Upper lobe of right lung (tissue), 1 donor: ENCODE results near the gene NTM. TPM values are rescaled to one million over a fixed set of nuclear protein-coding genes. Genes with fewer than 3 reads are reported as not detected.
"Not testable (repeated sequence)": the region's sequence is repeated elsewhere in the genome, so short reads cannot be mapped to it uniquely, and the experiment has no call there.

Experiments
- ATAC-seq: fragments of 200-7000 bp; cut with Tn5 transposase; one replicate; pipeline ENCODE4 v1.9.1; 2020; ENCODE audit warnings: mild to moderate bottlenecking, moderate library complexity
- DNase-seq: peaks from one replicate; pipeline ENCODE4 v3.0.0-alpha.2; 2020
- H3K27ac ChIP-seq: fragments of 200-600 bp; one replicate; pipeline ENCODE4 v1.8.0; 2022
- H3K27me3 ChIP-seq: fragments of 200-600 bp; one replicate; pipeline ENCODE4 v1.8.0; 2022; ENCODE audit warnings: mild to moderate bottlenecking
- H3K36me3 ChIP-seq: fragments of 200-600 bp; one replicate; pipeline ENCODE4 v1.8.0; 2022
- H3K4me1 ChIP-seq: fragments of 200-600 bp; one replicate; pipeline ENCODE4 v1.8.0; 2022
- H3K4me3 ChIP-seq: fragments of 200-600 bp; one replicate; pipeline ENCODE4 v1.8.0; 2022; ENCODE audit warnings: mild to moderate bottlenecking
- H3K9me3 ChIP-seq: fragments of 200-600 bp; one replicate; pipeline ENCODE4 v1.8.0; 2022
- intact Hi-C: fragments of 100-400 bp; cut with DNase I; formaldehyde crosslinking; loops from one replicate; pipeline ENCODE4 v1.11.0; 2022
- total RNA-seq: library from RNA; stranded (reverse); fragmentation: NEBNext Ultra II Directional; extraction: Animal tissue kit (Norgen Biotek cat#: 25700); gene quantifications from one replicate; pipeline ENCODE4 v1.2.1, GENCODE V29; 2021
- TF ChIP-seq, protein P1 (sequence below): fragments of 200-600 bp; IDR thresholded peaks from one replicate; pipeline ENCODE4 v1.8.0; 2022; ENCODE audit warnings: antibody characterized with exemption
- donor health status: DM: no; HTN: yes; CAD: no; lungs with severe emphysema.

NTM gene
- total RNA-seq, 1 donor from 2014 or later, result 3.7 TPM

- no peaks in the 10 kb centered on the region for H3K27me3 ChIP-seq
- ATAC-seq, result no peak
- H3K4me3 ChIP-seq, result no peak overlapping the region
- H3K27ac ChIP-seq, result no peak overlapping the region
- H3K36me3 ChIP-seq, result no peaks in the 10 kb centered on the region
- no peak for DNase-seq
- no peaks in the 10 kb centered on the region for H3K9me3 ChIP-seq
- intact Hi-C loops, result no loop called here
- H3K4me1 ChIP-seq, result no peaks in the 10 kb centered on the region
- TF ChIP-seq, protein P1, sequence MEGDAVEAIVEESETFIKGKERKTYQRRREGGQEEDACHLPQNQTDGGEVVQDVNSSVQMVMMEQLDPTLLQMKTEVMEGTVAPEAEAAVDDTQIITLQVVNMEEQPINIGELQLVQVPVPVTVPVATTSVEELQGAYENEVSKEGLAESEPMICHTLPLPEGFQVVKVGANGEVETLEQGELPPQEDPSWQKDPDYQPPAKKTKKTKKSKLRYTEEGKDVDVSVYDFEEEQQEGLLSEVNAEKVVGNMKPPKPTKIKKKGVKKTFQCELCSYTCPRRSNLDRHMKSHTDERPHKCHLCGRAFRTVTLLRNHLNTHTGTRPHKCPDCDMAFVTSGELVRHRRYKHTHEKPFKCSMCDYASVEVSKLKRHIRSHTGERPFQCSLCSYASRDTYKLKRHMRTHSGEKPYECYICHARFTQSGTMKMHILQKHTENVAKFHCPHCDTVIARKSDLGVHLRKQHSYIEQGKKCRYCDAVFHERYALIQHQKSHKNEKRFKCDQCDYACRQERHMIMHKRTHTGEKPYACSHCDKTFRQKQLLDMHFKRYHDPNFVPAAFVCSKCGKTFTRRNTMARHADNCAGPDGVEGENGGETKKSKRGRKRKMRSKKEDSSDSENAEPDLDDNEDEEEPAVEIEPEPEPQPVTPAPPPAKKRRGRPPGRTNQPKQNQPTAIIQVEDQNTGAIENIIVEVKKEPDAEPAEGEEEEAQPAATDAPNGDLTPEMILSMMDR, result no peak
Observed at GRCh38 chr11:131331010-131331409, 39.4 kb upstream of the NTM start.

DNA sequence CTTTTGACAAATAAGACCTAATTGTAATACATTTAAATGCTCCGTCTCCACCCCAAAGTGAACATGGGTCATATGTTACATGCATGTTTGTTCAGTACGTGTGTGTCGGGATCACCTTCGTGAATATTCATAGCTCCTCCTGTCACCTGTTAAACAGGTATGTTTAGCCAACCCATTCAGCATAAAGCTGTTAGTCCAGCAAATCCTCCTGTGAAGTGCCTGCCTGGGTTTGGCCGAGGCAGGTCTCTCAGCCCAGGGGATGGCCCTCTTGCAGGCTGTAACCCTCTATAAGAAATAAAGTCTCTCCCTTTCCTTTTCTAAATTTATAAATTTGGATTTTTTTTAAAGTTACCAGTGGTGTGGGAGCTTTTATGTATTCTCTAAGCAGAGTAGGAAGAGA is 38.9 kb upstream of the NTM start:
- DNase-seq, result no peak
- intact Hi-C loops, result no loop called here
- ATAC-seq, result peak; percentile 12

DNA sequence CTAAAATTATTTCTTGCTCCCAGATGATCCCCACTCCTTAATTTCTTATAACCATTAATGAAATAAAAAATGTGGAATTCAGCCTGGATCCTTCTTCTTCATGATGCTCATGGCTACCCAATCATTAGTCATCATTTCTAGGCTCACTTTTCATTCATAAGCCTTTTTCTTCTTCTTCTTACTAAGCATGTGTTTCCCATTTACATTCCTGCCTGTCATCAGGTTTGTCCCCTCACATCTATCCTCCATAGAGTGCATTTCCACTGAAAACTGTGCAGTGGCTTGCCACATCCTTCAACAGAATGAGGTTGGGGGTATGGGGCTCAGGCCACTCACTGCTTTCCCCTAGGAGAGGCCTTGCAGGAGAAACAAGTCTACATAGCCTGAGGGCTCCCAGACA is 35.8 kb upstream of the NTM start:
- intact Hi-C loops, result no loop called here
- TF ChIP-seq, protein P1, result no peak
- ATAC-seq (no peak), DNase-seq (no peak)
- no peaks in the 10 kb centered on the region for H3K9me3 ChIP-seq
- H3K27ac ChIP-seq, result no peak overlapping the region
- H3K27me3 ChIP-seq, result no peaks in the 10 kb centered on the region
- H3K4me1 ChIP-seq, result no peaks in the 10 kb centered on the region
- H3K36me3 ChIP-seq, result no peaks in the 10 kb centered on the region
- H3K4me3 ChIP-seq, result no peak overlapping the region

More for the DNA sequence above, 38.9 kb upstream of the NTM start:
- H3K4me1 ChIP-seq, result no peaks in the 10 kb centered on the region
- H3K27me3 ChIP-seq, result no peaks in the 10 kb centered on the region
- H3K4me3 ChIP-seq, result no peak overlapping the region
- TF ChIP-seq, protein P1, result no peak
- H3K27ac ChIP-seq, result no peak overlapping the region
- no peaks in the 10 kb centered on the region for H3K36me3 ChIP-seq
- H3K9me3 ChIP-seq, result no peaks in the 10 kb centered on the region

DNA sequence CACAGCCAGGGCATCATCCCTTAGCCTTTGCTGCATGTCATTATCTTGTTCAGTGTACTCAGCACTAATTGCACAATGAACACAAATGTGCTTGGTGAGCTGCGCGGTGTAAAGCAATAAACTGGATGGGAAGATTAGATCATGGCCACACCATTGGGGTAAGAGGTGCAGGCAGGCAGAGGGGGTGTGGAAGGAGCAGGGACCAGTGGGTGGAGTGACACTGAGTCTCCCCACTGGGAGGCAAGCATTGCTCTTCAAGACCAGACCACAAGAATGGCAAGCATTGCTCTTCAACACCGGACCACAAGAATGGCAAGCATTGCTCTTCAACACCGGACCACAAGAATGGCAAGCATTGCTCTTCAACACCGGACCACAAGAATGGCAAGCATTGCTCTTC is 28.5 kb upstream of the NTM start:
- ATAC-seq, result peak; percentile 26
- H3K36me3 ChIP-seq, result not testable (repeated sequence)

GRCh38 chr11:131342442-131342841 is 28.0 kb upstream of the NTM start:
- H3K9me3 ChIP-seq, H3K4me3 ChIP-seq, ATAC-seq, DNase-seq, intact Hi-C loops, H3K4me1 ChIP-seq, H3K27ac ChIP-seq, H3K27me3 ChIP-seq, H3K36me3 ChIP-seq: not testable (repeated sequence)

More for the DNA sequence above, 28.5 kb upstream of the NTM start:
- H3K4me3 ChIP-seq, H3K4me1 ChIP-seq, H3K27me3 ChIP-seq, intact Hi-C loops, H3K9me3 ChIP-seq, DNase-seq, H3K27ac ChIP-seq: not testable (repeated sequence)

GRCh38 chr11:131345406-131345805 is 25.0 kb upstream of the NTM start:
- H3K4me1 ChIP-seq, result no peaks in the 10 kb centered on the region
- H3K9me3 ChIP-seq, result no peaks in the 10 kb centered on the region
- no peak overlapping the region for H3K27ac ChIP-seq
- TF ChIP-seq, protein P1, result no peak
- ATAC-seq, result no peak
- intact Hi-C loops, result no loop called here
- no peaks in the 10 kb centered on the region for H3K36me3 ChIP-seq
- no peak for DNase-seq
- H3K27me3 ChIP-seq, result no peaks in the 10 kb centered on the region
- H3K4me3 ChIP-seq, result no peak overlapping the region

DNA sequence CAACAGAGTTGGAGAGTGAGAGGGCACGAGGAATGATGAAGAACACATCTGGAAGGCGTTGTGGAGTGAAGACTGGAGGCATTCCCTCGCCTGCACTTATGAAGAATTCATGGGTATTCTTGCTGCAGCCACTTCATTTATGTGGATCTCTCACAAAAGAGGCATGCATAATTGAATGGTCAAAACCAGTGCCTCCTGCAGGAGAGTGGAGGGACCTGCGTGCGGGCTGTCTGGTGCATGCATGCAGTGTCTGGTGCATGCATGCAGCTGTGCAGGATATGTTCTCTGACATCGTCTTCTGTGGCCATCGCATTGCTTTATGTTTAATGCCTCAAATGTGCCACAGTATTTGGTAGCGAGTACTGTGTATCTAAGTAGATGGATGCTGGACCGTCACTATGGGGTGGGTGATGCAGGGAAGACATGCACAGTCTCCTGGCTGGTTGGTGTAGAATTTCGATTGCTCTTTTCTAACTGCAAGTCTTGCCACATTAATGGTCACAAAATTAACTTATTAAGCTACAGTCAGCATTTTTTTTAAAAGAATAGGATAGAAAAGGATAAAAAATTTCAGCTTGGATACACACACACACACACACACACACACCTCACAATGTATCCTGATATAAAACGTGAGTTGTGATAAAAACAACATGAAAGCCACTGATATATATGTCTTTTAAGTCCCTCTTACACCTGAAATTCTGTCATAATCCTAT is 20.9 kb upstream of the NTM start:
- Histone ChIP-seq H3K27ac (no peak overlapping the region), H3K4me1 (no peaks in the 10 kb centered on the region), H3K27me3 (no peaks in the 10 kb centered on the region), H3K36me3 (no peaks in the 10 kb centered on the region), H3K4me3 (no peak overlapping the region), H3K9me3 (no peaks in the 10 kb centered on the region)
- ATAC-seq (no peak), DNase-seq (no peak)
- TF ChIP-seq, protein P1, result no peak
- intact Hi-C loops, result no loop called here
